GM19438 (cell line): ENCODE results near the gene LRRC3B.

Experiments used
- ATAC-seq: cut with Tn5 transposase; IDR thresholded peaks from one replicate; pipeline ENCODE4 v1.9.1; 2021; ENCODE audit warnings: low read depth; ENCODE audit not compliant: unreplicated experiment

LRRC3B gene

GRCh38 chr3:26630669-26631389 is 8.3 kb downstream of the LRRC3B start:
- no peak for ATAC-seq

DNA sequence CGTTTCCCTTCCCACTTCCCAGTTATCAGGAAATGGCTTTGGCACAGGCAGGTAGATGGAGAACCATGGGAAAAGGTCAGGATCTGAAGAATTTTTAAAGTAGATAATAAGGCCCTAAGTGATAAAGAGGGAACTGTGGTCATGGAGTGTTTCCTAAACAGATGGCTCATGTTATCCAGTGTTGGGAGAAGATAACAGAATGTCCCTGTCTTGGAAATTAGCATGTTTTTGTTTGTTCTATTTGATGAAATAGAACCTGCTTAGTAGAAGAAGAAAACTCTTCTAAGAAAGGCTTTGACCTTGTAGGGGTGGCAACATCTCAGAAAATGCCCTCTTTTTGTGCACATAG is 8.8 kb downstream of the LRRC3B start:
- ATAC-seq = no peak

DNA sequence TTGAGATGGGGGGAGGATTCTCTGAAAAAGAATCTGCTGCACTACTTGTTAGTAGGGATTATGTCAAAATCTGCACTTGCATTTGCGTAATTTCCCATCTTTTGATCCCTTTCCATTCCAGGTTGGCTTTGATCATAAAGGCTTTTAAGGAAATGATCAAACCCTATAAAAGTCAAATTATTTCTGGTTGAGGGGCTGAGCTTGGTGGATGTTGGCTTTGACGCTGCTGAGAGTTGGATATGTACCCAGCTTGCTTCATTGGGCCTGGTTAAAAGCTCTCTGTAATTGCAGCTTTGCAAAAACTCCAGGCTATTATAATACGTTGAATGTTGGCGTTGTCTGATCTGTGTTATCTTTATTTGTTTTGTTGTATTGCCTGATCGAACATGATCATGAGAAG is 12.0 kb downstream of the LRRC3B start:
- ATAC-seq = no peak

- ATAC-seq = no peak
Observed at GRCh38 chr3:26636096-26636727, 13.6 kb downstream of the LRRC3B start.

- ATAC-seq = no peak
Observed at GRCh38 chr3:26637698-26638097, 15.1 kb downstream of the LRRC3B start.

DNA sequence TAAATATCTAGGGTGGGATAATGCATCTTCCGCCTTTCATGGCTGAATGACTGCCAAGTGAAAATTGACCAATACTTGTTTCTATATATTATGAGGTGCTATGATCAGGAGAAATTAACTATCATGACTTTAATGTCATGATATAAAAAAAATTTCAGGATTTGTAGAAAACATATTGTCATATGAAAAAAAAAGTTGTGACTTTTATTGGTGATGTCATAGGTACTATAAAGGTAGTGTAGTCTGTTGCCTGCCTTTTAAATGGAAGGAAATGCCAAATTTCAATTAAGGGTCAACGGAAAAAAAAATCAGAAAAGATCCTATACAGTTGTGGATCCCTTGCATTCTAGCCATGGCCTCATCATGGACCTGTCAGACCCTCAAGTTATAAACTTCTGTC is 15.5 kb downstream of the LRRC3B start:
- no peak for ATAC-seq

- no peak for ATAC-seq
Observed at GRCh38 chr3:26639339-26639738, 16.8 kb downstream of the LRRC3B start.

DNA sequence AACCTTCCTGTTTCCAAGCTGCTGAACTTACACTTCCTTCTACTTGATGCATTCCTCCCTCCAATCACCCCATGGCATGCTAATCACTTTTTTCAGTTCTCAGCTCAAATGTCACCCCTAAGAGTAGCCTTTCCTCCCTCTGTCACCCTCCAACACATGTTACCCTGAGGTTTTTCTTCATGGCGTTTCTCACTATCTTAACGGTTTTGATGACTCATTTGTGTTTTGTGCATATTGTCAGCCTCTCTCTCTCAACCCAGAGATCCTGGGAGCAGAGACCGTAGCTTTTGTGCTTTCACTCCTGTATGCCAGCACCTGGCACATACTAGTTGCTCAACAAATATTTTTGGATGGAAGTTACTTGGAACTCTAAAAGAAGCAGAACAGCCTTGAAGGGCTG is 24.5 kb downstream of the LRRC3B start:
- no peak for ATAC-seq

- no peak for ATAC-seq
Observed at GRCh38 chr3:26648461-26648860, 25.9 kb downstream of the LRRC3B start.

DNA sequence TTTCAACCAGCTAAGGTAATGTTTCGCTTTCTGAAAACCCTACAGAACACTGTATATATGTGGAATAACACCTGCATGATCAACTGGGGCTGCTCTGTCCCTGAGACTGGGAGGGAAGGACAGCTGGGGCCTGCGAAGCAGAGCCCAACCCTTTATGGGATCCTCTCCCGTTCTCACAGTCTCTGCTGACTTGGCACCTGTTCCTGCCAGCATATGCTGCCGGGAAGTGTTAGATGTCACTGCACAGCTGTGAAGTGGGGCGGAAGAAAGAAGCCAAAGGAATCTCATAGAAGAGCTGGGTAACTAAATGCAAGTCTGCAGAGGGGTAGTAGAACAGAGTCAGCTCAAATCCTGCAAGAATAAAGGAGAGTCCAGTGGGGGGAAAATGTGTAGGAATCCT is 29.6 kb downstream of the LRRC3B start:
- ATAC-seq = no peak

DNA sequence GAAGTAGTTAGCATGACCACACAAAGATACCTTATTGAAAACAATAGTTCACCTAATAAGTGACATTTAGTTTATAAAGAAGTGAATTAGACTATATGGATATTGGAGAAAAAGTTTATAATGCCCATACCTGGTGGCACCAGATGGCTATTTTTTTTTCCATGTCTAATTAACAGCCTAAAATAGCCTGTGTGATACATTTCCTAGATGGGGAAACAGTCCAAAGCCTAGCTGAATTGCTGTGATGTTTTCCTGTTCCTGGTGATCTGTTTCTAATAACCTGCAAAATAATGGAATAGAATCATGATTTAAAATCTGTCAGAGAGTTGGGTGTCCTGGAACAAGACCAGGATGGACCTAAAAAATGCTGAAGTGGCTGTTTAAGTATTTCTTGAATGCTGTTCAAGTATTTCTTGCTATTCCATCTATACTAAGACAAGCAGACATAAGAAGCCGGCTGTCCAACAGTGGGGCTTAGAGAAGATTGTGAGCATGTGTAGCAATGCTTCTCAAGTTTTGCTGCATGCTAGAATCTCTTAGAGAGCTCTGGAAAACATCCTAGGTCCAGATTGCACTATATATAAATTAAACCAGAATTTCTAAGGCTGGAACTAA is 31.3 kb downstream of the LRRC3B start:
- ATAC-seq = no peak

- ATAC-seq = no peak
Observed at GRCh38 chr3:26655231-26655630, 32.7 kb downstream of the LRRC3B start.

GRCh38 chr3:26657348-26657976 is 34.9 kb downstream of the LRRC3B start:
- no peak for ATAC-seq

DNA sequence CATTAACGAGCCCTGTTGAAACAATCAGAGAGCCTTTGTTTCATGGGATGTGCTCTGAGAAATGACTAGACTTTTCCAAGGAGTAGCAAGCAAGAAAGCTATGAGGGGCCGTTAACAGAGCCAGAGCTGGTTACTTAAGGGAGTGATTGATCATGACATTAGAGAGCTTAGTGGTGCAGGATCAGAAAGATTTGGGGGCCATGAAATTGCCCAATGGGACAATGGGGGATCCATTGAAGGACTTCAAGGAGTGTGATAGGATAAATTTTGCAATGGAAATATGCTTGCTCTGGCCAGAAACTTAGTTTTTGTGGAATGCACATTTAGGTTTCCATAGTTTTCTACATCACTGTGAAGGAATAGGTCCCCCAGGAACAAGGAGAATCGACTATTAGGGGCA is 45.6 kb downstream of the LRRC3B start:
- no peak for ATAC-seq

DNA sequence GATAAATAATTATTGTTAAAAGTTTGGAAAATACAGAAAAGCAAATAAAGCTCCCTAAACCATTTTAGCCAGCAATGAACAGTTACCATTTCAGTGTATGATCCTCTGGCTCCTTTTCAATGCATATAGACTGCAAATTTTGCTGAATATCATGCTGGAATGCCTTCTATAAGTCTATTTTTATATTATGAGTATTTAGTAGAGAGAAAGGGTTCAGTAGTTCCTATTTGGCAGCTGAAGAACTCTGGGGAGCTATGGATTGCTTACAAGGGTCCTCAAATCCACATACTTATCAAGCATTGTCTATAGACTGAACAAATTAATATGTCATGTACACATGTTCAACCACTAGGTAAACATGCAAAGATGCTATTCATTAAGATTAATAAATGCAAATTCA is 46.1 kb downstream of the LRRC3B start:
- ATAC-seq = no peak

- ATAC-seq = no peak
Observed at GRCh38 chr3:26675336-26675735, 52.8 kb downstream of the LRRC3B start.

DNA sequence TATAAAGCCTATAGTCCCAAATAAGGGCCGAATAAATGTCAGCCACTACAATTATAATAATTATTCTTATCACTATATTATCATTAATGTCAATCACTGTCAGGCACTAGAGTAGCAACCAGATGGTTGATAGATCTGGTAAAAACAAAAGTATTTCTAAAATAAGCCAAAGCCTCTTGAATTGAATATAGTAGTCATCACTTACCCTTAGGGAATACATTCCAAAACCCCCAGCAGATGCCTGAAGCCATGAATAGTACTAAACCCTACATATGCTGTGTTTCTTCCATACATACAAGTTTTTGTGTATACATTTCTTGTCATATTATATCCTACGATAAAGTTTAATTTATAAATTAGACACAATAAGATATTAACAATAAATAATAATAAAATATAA is 59.1 kb downstream of the LRRC3B start:
- no peak for ATAC-seq

- ATAC-seq = no peak
Observed at GRCh38 chr3:26682406-26682805, 59.8 kb downstream of the LRRC3B start.

DNA sequence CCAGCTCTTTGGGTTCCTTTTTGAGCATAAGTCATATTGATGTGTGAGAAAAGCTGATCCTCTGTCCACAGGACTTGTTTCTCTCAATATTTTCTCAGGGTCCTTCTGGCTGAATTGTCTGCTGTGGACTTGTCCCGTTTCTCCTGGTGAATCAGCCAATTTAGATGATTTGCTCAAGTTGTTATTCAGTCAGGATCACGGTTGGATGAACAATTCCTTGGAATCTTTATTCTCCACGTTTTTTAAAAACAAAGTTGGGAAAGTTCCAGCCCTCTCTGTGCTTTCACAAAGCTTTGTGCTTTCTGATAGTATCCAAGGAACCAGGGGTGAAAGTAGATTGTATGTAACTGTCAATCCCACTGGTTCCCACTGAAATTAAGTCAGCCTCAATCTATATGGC is 61.3 kb downstream of the LRRC3B start:
- no peak for ATAC-seq

- no peak for ATAC-seq
Observed at GRCh38 chr3:26687466-26687865, 64.9 kb downstream of the LRRC3B start.

GRCh38 chr3:26699553-26699952 is 77.0 kb downstream of the LRRC3B start:
- no peak for ATAC-seq

DNA sequence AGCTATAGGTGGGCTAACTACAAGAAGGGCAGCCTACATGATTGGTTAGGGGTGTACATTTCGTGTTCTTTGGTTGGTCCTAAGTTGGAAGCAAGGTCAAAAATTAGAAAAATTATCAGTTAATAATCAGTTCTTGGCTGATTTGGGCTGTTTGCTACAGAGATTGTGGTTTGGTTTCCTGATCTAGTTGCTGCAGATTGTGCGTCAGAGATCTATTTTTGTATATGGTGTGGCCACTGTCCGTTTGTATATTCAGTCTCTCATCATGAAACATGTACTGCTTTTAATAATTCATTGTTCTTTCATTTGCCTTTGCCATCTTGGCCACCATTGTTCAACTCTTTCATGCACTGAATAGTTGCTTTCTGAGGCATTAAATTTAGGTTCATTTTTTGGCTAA is 80.9 kb downstream of the LRRC3B start:
- ATAC-seq = no peak
